GM06990 (cell line): ENCODE measurements around the gene TBC1D10A.

ENCODE experiments used
- DNase-seq: peaks from one replicate; pipeline ENCODE4 v3.0.0-alpha.2; 2011; ENCODE audit not compliant: insufficient read length; ENCODE audit errors: extremely low read depth
- H3K27me3 ChIP-seq: replicated peaks from 2 replicates; pipeline ENCODE4 v1.6.0; 2011; ENCODE audit warnings: low read length; ENCODE audit not compliant: control insufficient read depth, insufficient read depth
- H3K36me3 ChIP-seq: 2 replicates; pipeline ENCODE4 v1.5.1; 2011; ENCODE audit warnings: low read length; ENCODE audit not compliant: control insufficient read depth, insufficient read depth
- H3K4me3 ChIP-seq: replicated peaks from 2 replicates; pipeline ENCODE4 v1.5.1; 2011; ENCODE audit warnings: low read depth, mild to moderate bottlenecking, control low read depth, low read length
- TF ChIP-seq, protein P1 (sequence below): IDR thresholded peaks from 2 replicates; pipeline ENCODE4 v1.5.1; 2011; ENCODE audit warnings: low read length, control low read depth, mild to moderate bottlenecking, inconsistent platforms; ENCODE audit not compliant: insufficient read depth, poor library complexity, severe bottlenecking

Gene TBC1D10A

DNA sequence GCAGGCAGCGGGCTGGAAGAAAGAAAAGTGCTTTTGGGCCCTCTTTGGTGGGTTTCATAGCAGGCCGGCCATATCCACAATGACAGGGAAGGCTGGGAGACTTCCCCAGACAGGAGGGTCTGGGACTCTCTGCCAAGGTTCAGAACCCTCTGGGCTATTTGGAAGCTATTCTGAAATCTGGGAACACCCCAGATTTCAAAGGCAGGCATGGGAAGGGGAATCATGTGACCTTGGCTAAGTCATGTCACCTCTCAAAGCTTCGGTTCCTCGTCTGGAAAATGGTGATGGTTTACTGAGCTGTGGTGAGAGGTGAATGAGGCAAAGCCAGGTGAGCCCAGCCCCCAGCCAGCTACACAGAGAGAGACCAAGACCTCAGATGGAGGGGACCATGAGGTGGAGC, 42.1 kb downstream of the TBC1D10A start:
- H3K4me3 ChIP-seq = no peak overlapping the region
- no peaks in the 10 kb centered on the region for H3K36me3 ChIP-seq
- TF ChIP-seq, protein P1, sequence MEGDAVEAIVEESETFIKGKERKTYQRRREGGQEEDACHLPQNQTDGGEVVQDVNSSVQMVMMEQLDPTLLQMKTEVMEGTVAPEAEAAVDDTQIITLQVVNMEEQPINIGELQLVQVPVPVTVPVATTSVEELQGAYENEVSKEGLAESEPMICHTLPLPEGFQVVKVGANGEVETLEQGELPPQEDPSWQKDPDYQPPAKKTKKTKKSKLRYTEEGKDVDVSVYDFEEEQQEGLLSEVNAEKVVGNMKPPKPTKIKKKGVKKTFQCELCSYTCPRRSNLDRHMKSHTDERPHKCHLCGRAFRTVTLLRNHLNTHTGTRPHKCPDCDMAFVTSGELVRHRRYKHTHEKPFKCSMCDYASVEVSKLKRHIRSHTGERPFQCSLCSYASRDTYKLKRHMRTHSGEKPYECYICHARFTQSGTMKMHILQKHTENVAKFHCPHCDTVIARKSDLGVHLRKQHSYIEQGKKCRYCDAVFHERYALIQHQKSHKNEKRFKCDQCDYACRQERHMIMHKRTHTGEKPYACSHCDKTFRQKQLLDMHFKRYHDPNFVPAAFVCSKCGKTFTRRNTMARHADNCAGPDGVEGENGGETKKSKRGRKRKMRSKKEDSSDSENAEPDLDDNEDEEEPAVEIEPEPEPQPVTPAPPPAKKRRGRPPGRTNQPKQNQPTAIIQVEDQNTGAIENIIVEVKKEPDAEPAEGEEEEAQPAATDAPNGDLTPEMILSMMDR = no peak
- DNase-seq = no peak
- H3K27me3 ChIP-seq = no peaks in the 10 kb centered on the region

DNA sequence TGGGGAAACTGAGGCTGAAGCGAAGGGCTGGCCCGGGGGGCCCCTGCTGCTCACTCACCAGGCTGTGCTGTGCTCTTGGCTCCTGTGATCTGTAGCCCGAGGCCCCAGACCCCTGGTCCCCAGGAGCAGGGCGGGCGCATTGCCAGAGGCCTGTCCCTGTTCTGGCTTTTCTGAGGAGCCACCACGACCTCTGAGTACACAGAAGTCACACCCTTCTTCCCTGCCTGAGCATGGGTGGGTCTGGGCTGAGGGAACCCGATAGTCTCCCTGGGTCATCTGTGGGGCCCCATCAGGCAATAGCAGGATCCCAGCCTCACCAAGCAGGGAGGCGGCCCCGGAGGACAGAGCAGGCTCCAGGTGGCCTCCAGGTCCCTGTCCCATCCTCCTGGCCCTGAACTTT, 42.6 kb downstream of the TBC1D10A start:
- TF ChIP-seq, protein P1 = no peak
- DNase-seq = no peak
- H3K27me3 ChIP-seq = no peaks in the 10 kb centered on the region; the same call in 1 of the 2 replicates
- no peaks in the 10 kb centered on the region for H3K36me3 ChIP-seq
- H3K4me3 ChIP-seq = no peak overlapping the region

DNA sequence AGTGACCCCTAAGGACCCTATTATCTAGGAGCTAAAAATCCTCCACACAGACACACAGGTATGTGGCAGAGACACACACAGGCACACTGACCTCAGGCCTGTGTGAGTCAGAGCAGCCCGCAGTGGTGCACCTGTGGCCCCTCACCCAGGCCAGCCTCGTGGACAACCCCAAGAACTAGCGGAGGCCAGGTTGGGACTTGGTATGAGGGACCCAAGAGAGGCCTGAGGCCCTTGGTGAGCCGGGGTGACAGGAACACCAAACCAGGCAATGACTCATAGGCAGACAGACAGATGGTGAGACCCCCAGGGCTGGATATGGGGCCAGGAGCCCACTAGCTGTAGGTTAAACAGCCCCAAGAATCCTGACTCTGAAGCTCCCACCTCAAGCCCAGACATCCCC, 43.4 kb downstream of the TBC1D10A start:
- DNase-seq = no peak
- no peaks in the 10 kb centered on the region for H3K36me3 ChIP-seq
- no peaks in the 10 kb centered on the region; the same call in 1 of the 2 replicates for H3K27me3 ChIP-seq
- TF ChIP-seq, protein P1 = no peak
- no peak overlapping the region for H3K4me3 ChIP-seq

DNA sequence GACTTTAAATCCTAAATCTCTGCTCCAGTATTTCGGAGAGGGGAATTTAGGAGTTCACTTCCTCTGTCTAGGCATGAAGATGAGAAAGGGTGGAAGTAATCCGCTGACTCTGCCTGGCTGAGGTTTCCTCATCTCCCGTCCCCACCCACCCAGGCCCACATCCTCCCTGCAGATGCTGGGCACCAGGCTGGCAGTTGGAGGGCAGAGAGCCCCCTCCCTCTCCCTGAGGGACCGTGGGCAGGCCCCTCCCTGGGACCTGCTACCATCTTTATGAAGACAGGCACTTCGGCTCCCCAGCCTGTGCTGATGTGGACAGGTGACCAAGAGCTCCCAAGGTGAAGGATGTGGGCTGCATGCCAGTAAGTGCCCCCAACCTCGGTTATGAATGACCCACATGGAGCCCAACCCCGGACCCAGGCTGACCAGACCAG, 44.1 kb downstream of the TBC1D10A start:
- Histone ChIP-seq H3K36me3 (no peaks in the 10 kb centered on the region), H3K27me3 (no peaks in the 10 kb centered on the region; the same call in 1 of the 2 replicates), H3K4me3 (no peak overlapping the region)
- TF ChIP-seq, protein P1 = no peak
- DNase-seq = no peak

DNA sequence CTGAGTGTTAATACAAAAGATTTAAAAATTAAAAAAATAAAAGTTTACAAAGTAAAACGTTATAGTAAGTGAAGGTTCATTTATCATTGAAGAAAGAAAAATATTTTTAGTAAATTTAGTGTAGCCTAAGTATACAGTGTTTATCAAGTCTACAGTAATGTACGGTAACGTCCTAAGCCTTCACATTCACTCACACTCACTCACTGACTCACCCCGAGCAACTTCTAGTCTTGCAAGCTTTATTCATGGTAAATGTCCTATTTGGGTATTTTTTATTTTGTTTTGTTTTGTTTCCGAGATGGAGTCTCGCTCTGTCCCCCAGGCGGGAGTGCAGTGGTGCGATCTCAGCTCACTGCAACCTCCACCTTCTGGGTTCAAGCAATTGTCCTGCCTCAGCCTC, 46.2 kb downstream of the TBC1D10A start:
- Histone ChIP-seq H3K27me3 (no peaks in the 10 kb centered on the region; the same call in 1 of the 2 replicates), H3K36me3 (no peaks in the 10 kb centered on the region), H3K4me3 (no peak overlapping the region)
- no peak for DNase-seq
- TF ChIP-seq, protein P1 = no peak

DNA sequence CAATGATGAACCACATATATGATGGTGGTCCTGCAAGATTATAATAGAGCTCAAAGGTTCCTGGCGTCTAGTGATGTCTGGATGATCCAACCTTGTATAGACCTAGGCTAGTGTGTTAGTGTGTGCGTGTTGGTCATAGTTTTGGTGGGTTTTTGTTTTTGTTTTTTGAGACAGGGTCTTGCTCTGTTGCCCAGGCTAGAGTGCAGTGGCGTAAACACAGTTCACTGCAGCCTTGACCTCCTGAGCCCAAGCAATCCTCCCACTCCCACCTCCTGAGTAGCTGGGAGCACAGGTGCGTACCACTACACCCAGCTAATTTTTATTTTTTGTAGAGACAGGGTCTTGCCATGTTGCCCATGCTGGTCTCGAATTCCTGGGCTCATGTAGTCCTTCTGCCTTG, 46.8 kb downstream of the TBC1D10A start:
- Histone ChIP-seq H3K36me3 (no peaks in the 10 kb centered on the region), H3K27me3 (no peaks in the 10 kb centered on the region; the same call in 1 of the 2 replicates), H3K4me3 (no peak overlapping the region)
- no peak for DNase-seq
- TF ChIP-seq, protein P1 = no peak
